Uterus (tissue), 2 donors: ENCODE measurements around the gene KLRC1.

Source experiments
- CTCF ChIP-seq, 4 experiments: fragments of 200-600 bp in 2 of 4; fragments of 450-650 bp in 2 of 4; sonication (generic) in 2 of 4; IDR thresholded peaks; one replicate each; pipeline ENCODE4 v1.5.1; 2016 to 2019; ENCODE audit warnings: antibody characterized with exemption in 4 of 4, mild to moderate bottlenecking in 2 of 4, moderate library complexity in 1 of 4
- POLR2A ChIP-seq, 2 donors: fragments of 450-650 bp; IDR thresholded peaks; one replicate each; pipeline ENCODE4 v1.6.1; 2016; ENCODE audit warnings: antibody characterized with exemption in 2 of 2, mild to moderate bottlenecking in 1 of 2, moderate library complexity in 1 of 2

GRCh38 chr12:10400829-10401228 lies 52.3 kb downstream of the KLRC1 start:
- no peak for TF ChIP-seq CTCF (IDR thresholded peaks at IDR 0.05)
- no peak for TF ChIP-seq POLR2A (IDR thresholded peaks at IDR 0.05)
